ENCODE results near the gene SLIT2. TPM values are rescaled to one million over a fixed set of nuclear protein-coding genes. Genes with fewer than 3 reads are reported as not detected.

Gene SLIT2
- total and polyA plus RNA-seq, 2 donors (not counting 1 experiment from before 2014, with no cell fraction given), result not detected

- DNase-seq (no peak), ATAC-seq (ENCODE audit: low read depth) (no peak)
- H3K27ac ChIP-seq (ENCODE audit: low read length in 2 of 2), result no peak overlapping the region
- WGBS (ENCODE audit: insufficient coverage), result no CpG with 5 or more reads among the region's 2 CpGs
- intact Hi-C loops (cut with micrococcal nuclease), result no loop called here
- no peaks in the 10 kb centered on the region for H3K27me3 Mint-ChIP-seq
- H3K9me3 ChIP-seq (ENCODE audit: control extremely low read depth in 1 of 3, control insufficient read depth in 2 of 3, insufficient read depth in 1 of 3, low read length in 2 of 3), result no peaks in the 10 kb centered on the region
- TF ChIP-seq, protein P1, sequence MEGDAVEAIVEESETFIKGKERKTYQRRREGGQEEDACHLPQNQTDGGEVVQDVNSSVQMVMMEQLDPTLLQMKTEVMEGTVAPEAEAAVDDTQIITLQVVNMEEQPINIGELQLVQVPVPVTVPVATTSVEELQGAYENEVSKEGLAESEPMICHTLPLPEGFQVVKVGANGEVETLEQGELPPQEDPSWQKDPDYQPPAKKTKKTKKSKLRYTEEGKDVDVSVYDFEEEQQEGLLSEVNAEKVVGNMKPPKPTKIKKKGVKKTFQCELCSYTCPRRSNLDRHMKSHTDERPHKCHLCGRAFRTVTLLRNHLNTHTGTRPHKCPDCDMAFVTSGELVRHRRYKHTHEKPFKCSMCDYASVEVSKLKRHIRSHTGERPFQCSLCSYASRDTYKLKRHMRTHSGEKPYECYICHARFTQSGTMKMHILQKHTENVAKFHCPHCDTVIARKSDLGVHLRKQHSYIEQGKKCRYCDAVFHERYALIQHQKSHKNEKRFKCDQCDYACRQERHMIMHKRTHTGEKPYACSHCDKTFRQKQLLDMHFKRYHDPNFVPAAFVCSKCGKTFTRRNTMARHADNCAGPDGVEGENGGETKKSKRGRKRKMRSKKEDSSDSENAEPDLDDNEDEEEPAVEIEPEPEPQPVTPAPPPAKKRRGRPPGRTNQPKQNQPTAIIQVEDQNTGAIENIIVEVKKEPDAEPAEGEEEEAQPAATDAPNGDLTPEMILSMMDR (IDR thresholded peaks at IDR 0.05), result no peak
- no peak for TF ChIP-seq EZH2 (IDR thresholded peaks at IDR 0.05; ENCODE audit: borderline replicate concordance, insufficient read depth, low read depth, low read length, poor library complexity, severe bottlenecking)
- ChIA-PET POLR2A (no interaction called here), CTCF (no interaction called here)
- H3K4me3 Mint-ChIP-seq, result no peak overlapping the region
- H3K9me3 Mint-ChIP-seq (ENCODE audit: insufficient read depth), result no peaks in the 10 kb centered on the region
- H3K79me2 ChIP-seq (ENCODE audit: control insufficient read depth, insufficient read depth, low read length), result no peaks in the 10 kb centered on the region
- H3K27ac Mint-ChIP-seq, result no peak overlapping the region
- H3K4me1 Mint-ChIP-seq, result no peaks in the 10 kb centered on the region
- no peak overlapping the region for H3K4me2 ChIP-seq (replicated peaks; ENCODE audit: low read depth, low read length, poor library complexity, severe bottlenecking)
- H3K27me3 ChIP-seq (replicated peaks in 1 of 4; ENCODE audit: control extremely low read depth in 1 of 4, control insufficient read depth in 3 of 4, insufficient read depth in 4 of 4, low read length in 3 of 4), result no peaks in the 10 kb centered on the region
- no peak overlapping the region for H3K4me3 ChIP-seq (ENCODE audit: control extremely low read depth in 1 of 5, extremely low read depth in 1 of 5, insufficient read depth in 1 of 5, low read depth in 2 of 5, low read length in 4 of 5)
- no peak overlapping the region for H3K9ac ChIP-seq (ENCODE audit: low read length)
- no peaks in the 10 kb centered on the region for H3K4me1 ChIP-seq (ENCODE audit: control insufficient read depth in 2 of 2, insufficient read depth in 2 of 2, low read length in 2 of 2)
- H4K20me1 ChIP-seq (ENCODE audit: control insufficient read depth, insufficient read depth, low read length, poor library complexity, severe bottlenecking), result no peaks in the 10 kb centered on the region
- no peak overlapping the region for H2AFZ ChIP-seq (ENCODE audit: insufficient read depth, low read depth, low read length, poor library complexity, severe bottlenecking)
- no peaks in the 10 kb centered on the region for H3K36me3 ChIP-seq (replicated peaks in 1 of 2; ENCODE audit: control extremely low read depth in 1 of 2, control insufficient read depth in 1 of 2, extremely low read depth in 1 of 2, insufficient read depth in 2 of 2, low read length in 1 of 2)
Observed at GRCh38 chr4:20281453-20281852, 29.7 kb downstream of the SLIT2 start.

DNA sequence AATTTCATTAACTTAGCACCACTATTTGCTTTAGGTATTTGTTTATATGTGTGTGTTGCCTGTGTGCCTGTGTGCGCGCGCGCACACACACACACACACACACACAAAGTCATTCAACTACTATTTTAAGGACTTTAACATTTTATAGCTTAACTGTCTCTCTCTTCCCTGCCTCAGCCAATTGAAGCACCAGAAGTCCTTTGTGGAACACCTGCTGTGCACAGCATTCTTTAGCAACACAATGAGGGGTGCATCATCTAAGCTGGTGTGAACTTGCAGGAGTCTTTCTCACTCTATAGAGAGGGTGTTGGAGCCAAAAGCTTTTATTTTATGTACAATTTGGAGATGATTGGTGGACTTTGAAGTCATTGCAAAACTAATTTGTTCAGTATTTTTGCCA is 31.3 kb downstream of the SLIT2 start:
- H4K20me1 ChIP-seq (ENCODE audit: control insufficient read depth, insufficient read depth, low read length, poor library complexity, severe bottlenecking), result no peaks in the 10 kb centered on the region
- CTCF ChIA-PET, result no interaction called here
- H3K4me3 ChIP-seq (ENCODE audit: control extremely low read depth in 1 of 5, extremely low read depth in 1 of 5, insufficient read depth in 1 of 5, low read depth in 2 of 5, low read length in 4 of 5), result no peak overlapping the region
- no peaks in the 10 kb centered on the region for H3K27me3 Mint-ChIP-seq
- H2AFZ ChIP-seq (ENCODE audit: insufficient read depth, low read depth, low read length, poor library complexity, severe bottlenecking), result no peak overlapping the region
- no peak overlapping the region for H3K9ac ChIP-seq (ENCODE audit: low read length)
- no peak overlapping the region for H3K27ac Mint-ChIP-seq
- H3K36me3 ChIP-seq (replicated peaks in 1 of 2; ENCODE audit: control extremely low read depth in 1 of 2, control insufficient read depth in 1 of 2, extremely low read depth in 1 of 2, insufficient read depth in 2 of 2, low read length in 1 of 2), result no peaks in the 10 kb centered on the region
- intact Hi-C loops (cut with micrococcal nuclease), result no loop called here
- H3K4me1 Mint-ChIP-seq, result no peaks in the 10 kb centered on the region
- TF ChIP-seq EZH2 (IDR thresholded peaks at IDR 0.05; ENCODE audit: borderline replicate concordance, insufficient read depth, low read depth, low read length, poor library complexity, severe bottlenecking), result no peak
- TF ChIP-seq, protein P1 (IDR thresholded peaks at IDR 0.05), result no peak
- H3K79me2 ChIP-seq (ENCODE audit: control insufficient read depth, insufficient read depth, low read length), result no peaks in the 10 kb centered on the region
- POLR2A ChIA-PET, result no interaction called here
- no peak overlapping the region for H3K4me3 Mint-ChIP-seq
- H3K9me3 Mint-ChIP-seq (ENCODE audit: insufficient read depth), result no peaks in the 10 kb centered on the region
- no peaks in the 10 kb centered on the region for H3K9me3 ChIP-seq (ENCODE audit: control extremely low read depth in 1 of 3, control insufficient read depth in 2 of 3, insufficient read depth in 1 of 3, low read length in 2 of 3)
- DNase-seq (no peak), ATAC-seq (ENCODE audit: low read depth) (no peak)
- no peaks in the 10 kb centered on the region for H3K27me3 ChIP-seq (replicated peaks in 1 of 4; ENCODE audit: control extremely low read depth in 1 of 4, control insufficient read depth in 3 of 4, insufficient read depth in 4 of 4, low read length in 3 of 4)
- WGBS (ENCODE audit: insufficient coverage), result no CpG with 5 or more reads among the region's 4 CpGs
- no peak overlapping the region for H3K4me2 ChIP-seq (replicated peaks; ENCODE audit: low read depth, low read length, poor library complexity, severe bottlenecking)
- no peaks in the 10 kb centered on the region for H3K4me1 ChIP-seq (ENCODE audit: control insufficient read depth in 2 of 2, insufficient read depth in 2 of 2, low read length in 2 of 2)
- H3K27ac ChIP-seq (ENCODE audit: low read length in 2 of 2), result no peak overlapping the region

All from B cell (primary cell).